Calu3 (cell line): ENCODE measurements around the gene ZNF134. TPM values are rescaled to one million over a fixed set of nuclear protein-coding genes. Genes with fewer than 3 reads are reported as not detected.

Experiments used
- BruUV-seq: library from RNA; stranded (reverse); fragments of 400-500 nt; replicated peaks from 2 replicates; lab custom pipeline; 2021; lab: Mats Ljungman, UMichigan
- CTCF ChIA-PET: fragments of 300-600 bp; sonication (Branson Sonifier 250); formaldehyde crosslinking; loops from one replicate; lab custom pipeline; 2022; ENCODE audit warnings: antibody characterized with exemption; lab: Charles Lee
- DNase-seq: peaks from one replicate; pipeline ENCODE4 v3.0.0; 2022
- H3K27ac Mint-ChIP-seq: one replicate; pipeline ENCODE4 v1.8.0; 2022; ENCODE audit warnings: mixed read lengths; ENCODE audit not compliant: unreplicated experiment
- H3K27me3 Mint-ChIP-seq: one replicate; pipeline ENCODE4 v1.8.0; 2022; ENCODE audit warnings: mixed read lengths; ENCODE audit not compliant: unreplicated experiment
- H3K36me3 Mint-ChIP-seq: one replicate; pipeline ENCODE4 v1.8.0; 2022; ENCODE audit warnings: mild to moderate bottlenecking, moderate library complexity, mixed read lengths; ENCODE audit not compliant: insufficient read depth, unreplicated experiment
- H3K4me1 Mint-ChIP-seq: one replicate; pipeline ENCODE4 v1.8.0; 2022; ENCODE audit warnings: mild to moderate bottlenecking, low read depth, mixed read lengths; ENCODE audit not compliant: unreplicated experiment
- H3K4me3 Mint-ChIP-seq: one replicate; pipeline ENCODE4 v1.8.0; 2022; ENCODE audit warnings: mild to moderate bottlenecking, low read depth, moderate library complexity, mixed read lengths; ENCODE audit not compliant: unreplicated experiment
- H3K9me3 Mint-ChIP-seq: one replicate; pipeline ENCODE4 v1.8.0; 2022; ENCODE audit warnings: low read depth, mixed read lengths; ENCODE audit not compliant: unreplicated experiment
- intact Hi-C: fragments of 100-400 bp; cut with micrococcal nuclease; formaldehyde crosslinking; loops from one replicate; pipeline ENCODE4 v1.10.0; 2022; ENCODE audit not compliant: unreplicated experiment
- total RNA-seq: library from RNA; stranded (reverse); gene quantifications from 2 replicates; pipeline ENCODE4 v1.2.3, GENCODE V29; 2022
- TF ChIP-seq, protein P1 (sequence below): fragments of 200-600 bp; IDR thresholded peaks from one replicate; pipeline ENCODE4 v1.8.0; 2022; ENCODE audit warnings: antibody characterized with exemption; ENCODE audit not compliant: unreplicated experiment

Gene ZNF134
- total RNA-seq, 1 experiment from 2014 or later: 11.4 TPM

DNA sequence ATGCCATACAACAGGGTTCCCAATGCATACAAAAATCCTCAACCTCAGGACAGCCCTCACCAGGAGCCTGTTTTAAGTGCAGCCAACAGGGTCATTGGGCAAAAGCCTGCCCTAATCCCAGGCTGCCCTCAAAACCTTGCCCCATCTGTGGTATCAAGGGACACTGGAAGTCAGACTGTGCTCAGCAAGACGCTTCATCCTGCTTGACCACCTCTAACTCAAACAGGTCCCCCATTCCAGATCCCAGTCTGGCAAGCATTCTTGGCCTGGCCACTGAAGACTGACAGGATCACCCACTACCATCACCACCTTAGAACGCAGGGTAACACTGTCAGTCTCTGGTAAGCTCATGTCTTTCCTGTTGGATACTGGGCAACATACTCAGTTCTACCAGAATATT, 39.6 kb downstream of the ZNF134 start:
- TF ChIP-seq, protein P1, sequence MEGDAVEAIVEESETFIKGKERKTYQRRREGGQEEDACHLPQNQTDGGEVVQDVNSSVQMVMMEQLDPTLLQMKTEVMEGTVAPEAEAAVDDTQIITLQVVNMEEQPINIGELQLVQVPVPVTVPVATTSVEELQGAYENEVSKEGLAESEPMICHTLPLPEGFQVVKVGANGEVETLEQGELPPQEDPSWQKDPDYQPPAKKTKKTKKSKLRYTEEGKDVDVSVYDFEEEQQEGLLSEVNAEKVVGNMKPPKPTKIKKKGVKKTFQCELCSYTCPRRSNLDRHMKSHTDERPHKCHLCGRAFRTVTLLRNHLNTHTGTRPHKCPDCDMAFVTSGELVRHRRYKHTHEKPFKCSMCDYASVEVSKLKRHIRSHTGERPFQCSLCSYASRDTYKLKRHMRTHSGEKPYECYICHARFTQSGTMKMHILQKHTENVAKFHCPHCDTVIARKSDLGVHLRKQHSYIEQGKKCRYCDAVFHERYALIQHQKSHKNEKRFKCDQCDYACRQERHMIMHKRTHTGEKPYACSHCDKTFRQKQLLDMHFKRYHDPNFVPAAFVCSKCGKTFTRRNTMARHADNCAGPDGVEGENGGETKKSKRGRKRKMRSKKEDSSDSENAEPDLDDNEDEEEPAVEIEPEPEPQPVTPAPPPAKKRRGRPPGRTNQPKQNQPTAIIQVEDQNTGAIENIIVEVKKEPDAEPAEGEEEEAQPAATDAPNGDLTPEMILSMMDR: no peak
- peaks cover 8% of the 10 kb centered on the region for H3K4me1 Mint-ChIP-seq
- no peak for DNase-seq
- CTCF ChIA-PET: interaction anchor here (0.6 kb wide), 1 partner anchor 505 kb away, joined by 5 read pairs; no protein-coding TSS in a partner anchor
- no peak overlapping the region for H3K27ac Mint-ChIP-seq
- H3K27me3 Mint-ChIP-seq: no peaks in the 10 kb centered on the region
- no peaks in the 10 kb centered on the region for H3K36me3 Mint-ChIP-seq
- H3K9me3 Mint-ChIP-seq: peaks cover 32% of the 10 kb centered on the region
- H3K4me3 Mint-ChIP-seq: no peak overlapping the region
- no TSS peak for BruUV-seq
- intact Hi-C loops: no loop called here

DNA sequence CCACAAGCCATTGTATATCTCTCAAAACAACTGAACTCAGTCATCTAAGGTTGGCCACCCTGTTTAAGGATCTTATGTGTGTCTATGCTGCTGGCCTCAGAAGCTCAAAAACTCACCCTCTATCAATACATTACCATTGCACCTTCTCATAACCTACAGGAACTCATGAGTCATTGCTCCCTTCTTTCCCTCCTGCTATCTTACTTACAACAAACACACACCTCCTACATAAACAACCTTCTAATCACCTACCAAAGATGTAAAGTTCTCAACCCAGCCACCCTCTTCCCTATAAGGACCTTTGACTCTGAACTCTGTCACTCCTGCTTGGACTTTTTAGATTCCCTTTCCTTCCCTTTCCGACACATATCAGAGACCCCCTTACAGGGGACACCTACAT, 41.4 kb downstream of the ZNF134 start:
- H3K9me3 Mint-ChIP-seq: peaks cover 35% of the 10 kb centered on the region

DNA sequence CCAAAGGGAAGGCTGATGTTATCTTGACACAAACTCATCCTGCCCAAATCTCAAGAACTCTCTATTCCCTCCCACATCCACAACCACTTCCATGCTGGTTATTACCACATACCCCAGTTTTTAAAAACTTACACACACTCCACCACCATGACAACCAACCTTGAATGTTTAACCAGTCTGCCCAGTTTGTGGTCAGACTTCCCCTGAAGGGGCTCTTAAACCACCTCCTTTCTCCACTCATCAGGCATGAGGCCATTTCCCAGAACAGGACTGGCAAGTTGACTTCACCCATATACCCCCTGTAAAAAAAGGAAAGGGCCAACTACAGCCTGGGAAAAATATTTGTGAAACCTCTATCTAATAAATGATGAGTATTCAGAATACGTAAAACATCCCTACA, 42.3 kb downstream of the ZNF134 start:
- no peaks in the 10 kb centered on the region for H3K36me3 Mint-ChIP-seq

More for the DNA sequence above, 41.4 kb downstream of the ZNF134 start:
- TF ChIP-seq, protein P1: no peak
- BruUV-seq: no TSS peak
- intact Hi-C loops: no loop called here
- Mint-ChIP-seq H3K4me3 (no peak overlapping the region), H3K36me3 (no peaks in the 10 kb centered on the region), H3K4me1 (peaks cover 8% of the 10 kb centered on the region), H3K27me3 (peaks cover 14% of the 10 kb centered on the region), H3K27ac (no peak overlapping the region)
- no peak for DNase-seq
- CTCF ChIA-PET: no interaction called here

DNA sequence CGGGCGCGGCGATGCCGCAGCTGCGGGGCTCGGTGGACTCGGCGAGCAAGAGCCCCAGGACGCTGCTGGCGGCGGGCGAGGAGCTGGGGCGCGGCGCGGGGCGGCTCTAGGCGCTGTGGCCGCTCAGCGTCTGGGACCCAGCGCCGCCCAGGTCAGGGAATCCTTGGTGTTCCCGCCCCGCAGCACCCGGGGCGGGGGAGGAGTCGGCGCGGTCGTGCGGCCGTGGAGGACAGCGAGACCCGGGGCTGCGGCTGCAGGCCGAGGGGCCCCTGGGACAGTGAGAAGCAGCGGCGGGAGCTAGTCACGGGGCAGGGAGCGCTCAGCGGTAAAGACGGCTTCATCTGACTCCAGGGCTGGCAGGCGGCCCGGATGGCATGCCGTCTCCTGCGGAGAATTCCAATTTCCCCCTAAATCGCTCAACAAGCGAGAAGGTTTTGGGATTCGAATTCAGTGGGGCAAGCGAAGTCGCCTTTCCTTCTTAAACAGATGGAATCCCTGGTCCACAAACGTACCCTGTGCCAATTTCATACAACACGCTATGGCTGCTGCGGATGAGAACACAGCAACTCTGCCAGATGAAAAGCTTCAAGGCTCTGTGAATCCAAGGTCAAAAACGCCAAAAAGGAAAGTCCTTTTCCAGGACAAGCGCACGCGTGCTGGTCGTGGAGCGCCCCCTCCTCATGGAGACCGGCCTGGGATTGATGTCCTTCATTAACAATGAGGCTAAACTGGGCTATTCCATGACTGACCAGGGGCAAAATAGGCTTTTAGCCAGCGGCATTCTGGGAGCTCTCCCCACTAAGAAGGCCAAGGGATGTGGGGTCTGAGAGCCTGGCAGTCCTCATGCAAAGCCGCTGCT, 50.5 kb downstream of the ZNF134 start:
- CTCF ChIA-PET: interaction anchor here (1.1 kb wide), 1 partner anchor 9 kb away, joined by 3 read pairs; no protein-coding TSS in a partner anchor
- intact Hi-C loops: no loop called here
- no TSS peak for BruUV-seq
- Mint-ChIP-seq H3K4me1 (no peaks in the 10 kb centered on the region), H3K36me3 (peaks cover 15% of the 10 kb centered on the region), H3K4me3 (peak overlapping the region; percentile 92), H3K27ac (no peak overlapping the region), H3K27me3 (peaks cover 29% of the 10 kb centered on the region), H3K9me3 (peaks cover 6% of the 10 kb centered on the region)
- TF ChIP-seq, protein P1: no peak
- DNase-seq: peak; percentile 49

More for the DNA sequence above, 42.3 kb downstream of the ZNF134 start:
- Mint-ChIP-seq H3K4me3 (no peak overlapping the region), H3K27me3 (peaks cover 23% of the 10 kb centered on the region), H3K9me3 (peaks cover 35% of the 10 kb centered on the region), H3K4me1 (peaks cover 6% of the 10 kb centered on the region), H3K27ac (no peak overlapping the region)
- BruUV-seq: no TSS peak
- CTCF ChIA-PET: no interaction called here
- DNase-seq: no peak
- TF ChIP-seq, protein P1: no peak
- intact Hi-C loops: no loop called here
